ENCODE results near the gene CRY2. TPM values are rescaled to one million over a fixed set of nuclear protein-coding genes. Genes with fewer than 3 reads are reported as not detected.

Gene CRY2
- total RNA-seq, 4 donors from 2014 or later = 36.4 to 85.9 (median 37.9) TPM

GRCh38 chr11:45857961-45858474 is 10.7 kb downstream of the CRY2 start:
- intact Hi-C loops (cut with DNase I; ENCODE audit: low total_unique reads) = loop anchor here (5.0 to 10.0 kb wide), 2 partner anchors 121 to 1567 kb away; partner anchors contain the start of gene PSMC3
- ATAC-seq (peak; percentile 42), DNase-seq (peak; percentile 50 to 68)
- no peak overlapping the region for H3K4me3 ChIP-seq
- H3K36me3 ChIP-seq = peaks cover 0 to 19% of the 10 kb centered on the region in 2 donors
- no peaks in the 10 kb centered on the region for H3K9me3 ChIP-seq
- H3K27me3 ChIP-seq = no peaks in the 10 kb centered on the region
- in situ Hi-C loops (cut with MboI; ENCODE audit: low sequenced_read_pairs in 4 of 4) = no loop called here
- TF ChIP-seq CTCF (IDR thresholded peaks at IDR 0.05 in 4 of 5, conservative IDR thresholded peaks at IDR 0.05 in 1 of 5) (no peak), POLR2A (IDR thresholded peaks at IDR 0.05) (no peak)
- H3K4me1 ChIP-seq = peaks cover 84 to 85% of the 10 kb centered on the region in 2 donors
- peak overlapping the region; percentile 91 to 99 (median 99) for H3K27ac ChIP-seq

GRCh38 chr11:45858751-45859398 is 11.6 kb downstream of the CRY2 start:
- ATAC-seq = no peak
- Histone ChIP-seq H3K27ac (peak overlapping the region; percentile 91 to 99 (median 99)), H3K36me3 (peaks cover 0 to 28% of the 10 kb centered on the region in 2 donors), H3K27me3 (no peaks in the 10 kb centered on the region), H3K9me3 (no peaks in the 10 kb centered on the region), H3K4me3 (peak overlapping the region in 1 of 4 donors; percentile 19), H3K4me1 (peaks cover 76 to 77% of the 10 kb centered on the region in 2 donors)
- TF ChIP-seq POLR2A (IDR thresholded peaks at IDR 0.05) (no peak), CTCF (IDR thresholded peaks at IDR 0.05 in 4 of 5, conservative IDR thresholded peaks at IDR 0.05 in 1 of 5) (no peak)
- no peak for DNase-seq
- intact Hi-C loops (cut with DNase I; ENCODE audit: low total_unique reads) (loop anchor here (5.0 to 10.0 kb wide), 2 partner anchors 122 to 1566 kb away; partner anchors contain the start of gene PSMC3), in situ Hi-C loops (cut with MboI; ENCODE audit: low sequenced_read_pairs in 4 of 4) (no loop called here)

GRCh38 chr11:45859661-45860140 is 12.4 kb downstream of the CRY2 start:
- in situ Hi-C loops (cut with MboI; ENCODE audit: low sequenced_read_pairs in 4 of 4) = no loop called here
- Histone ChIP-seq H3K4me3 (peak overlapping the region in 1 of 4 donors; percentile 19), H3K36me3 (peaks cover 0 to 36% of the 10 kb centered on the region in 2 donors), H3K27me3 (no peaks in the 10 kb centered on the region), H3K9me3 (no peaks in the 10 kb centered on the region), H3K4me1 (peaks cover 67 to 69% of the 10 kb centered on the region in 2 donors), H3K27ac (peak overlapping the region; percentile 91 to 99 (median 99))
- no peak for TF ChIP-seq CTCF (IDR thresholded peaks at IDR 0.05 in 4 of 5, conservative IDR thresholded peaks at IDR 0.05 in 1 of 5)
- TF ChIP-seq POLR2A (IDR thresholded peaks at IDR 0.05) = peak; percentile 55 to 59
- ATAC-seq (peak; percentile 70 to 74), DNase-seq (peak; percentile 91 to 96)
- intact Hi-C loops (cut with DNase I; ENCODE audit: low total_unique reads) = loop anchor here (5.0 to 10.0 kb wide), 4 partner anchors 58 to 1565 kb away; partner anchors contain the start of genes PEX16, PHF21A and PSMC3

DNA sequence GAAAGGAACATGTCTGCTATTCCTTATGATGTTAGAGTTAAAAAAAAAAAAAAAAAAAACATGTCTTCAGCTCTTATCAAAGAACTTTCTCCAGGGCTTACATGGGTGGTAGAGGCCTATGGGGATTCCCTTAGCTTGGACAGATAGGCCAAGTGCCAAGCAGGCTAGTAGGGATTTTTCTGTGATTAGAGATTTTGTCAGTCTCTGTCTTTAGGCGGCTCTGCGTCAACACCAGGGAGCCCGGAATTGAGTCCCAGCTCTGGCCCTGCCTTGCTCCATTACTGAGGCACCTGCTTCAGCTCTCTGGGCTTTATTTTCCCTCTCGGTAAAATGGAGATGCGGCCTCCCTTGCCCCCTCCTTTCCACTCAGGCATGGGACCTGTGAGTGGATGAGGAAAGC is 13.1 kb downstream of the CRY2 start:
- in situ Hi-C loops (cut with MboI; ENCODE audit: low sequenced_read_pairs in 4 of 4) (no loop called here), intact Hi-C loops (cut with DNase I; ENCODE audit: low total_unique reads) (loop anchor here (5.0 to 10.0 kb wide), 2 partner anchors 57 to 264 kb away; partner anchors contain the start of genes PEX16 and PHF21A)
- Histone ChIP-seq H3K4me3 (no peak overlapping the region), H3K4me1 (peaks cover 61 to 62% of the 10 kb centered on the region in 2 donors), H3K27ac (peak overlapping the region; percentile 91 to 99 (median 99)), H3K27me3 (no peaks in the 10 kb centered on the region), H3K36me3 (peaks cover 0 to 42% of the 10 kb centered on the region in 2 donors), H3K9me3 (no peaks in the 10 kb centered on the region)
- DNase-seq = no peak
- no peak for ATAC-seq
- TF ChIP-seq CTCF (IDR thresholded peaks at IDR 0.05 in 4 of 5, conservative IDR thresholded peaks at IDR 0.05 in 1 of 5) = no peak
- no peak for TF ChIP-seq POLR2A (IDR thresholded peaks at IDR 0.05)

Data from gastrocnemius medialis (tissue), 4 donors.